Naive thymus-derived CD4-positive, alpha-beta T cell (primary cell): ENCODE data around the gene TCF3. TPM values are rescaled to one million over a fixed set of nuclear protein-coding genes. Genes with fewer than 3 reads are reported as not detected.

Source experiments
- ATAC-seq: fragments of 150-1000 bp; cut with Tn5 transposase; 2 replicates; pipeline ENCODE4 v1.10.0; 2021; ENCODE audit warnings: mild to moderate bottlenecking, moderate library complexity
- CTCF ChIA-PET: fragments of 350-600 bp; sonication (Branson Sonifier 250); formaldehyde crosslinking; loops from one replicate; lab custom pipeline; 2021; ENCODE audit warnings: antibody characterized with exemption; lab: Charles Lee
- POLR2A ChIA-PET: fragments of 350-600 bp; sonication (Branson Sonifier 250); formaldehyde crosslinking; loops from one replicate; lab custom pipeline; 2021; ENCODE audit warnings: antibody characterized with exemption, inconsistent platforms; lab: Charles Lee
- DNase-seq, 9 donors: peaks; one replicate each; pipeline versions ENCODE4 v3.0.0 to v3.0.0-alpha.2; 2020 to 2022; ENCODE audit warnings: mixed read lengths in 1 of 9
- H3K27ac ChIP-seq: one replicate; pipeline ENCODE4 v1.7.0; 2013; ENCODE audit warnings: mild to moderate bottlenecking, low read depth, low read length, moderate library complexity
- H3K27me3 ChIP-seq, 2 donors: one replicate each; pipeline ENCODE4 v1.7.0; 2013; ENCODE audit warnings: low read length in 2 of 2, mild to moderate bottlenecking in 2 of 2, moderate library complexity in 2 of 2; ENCODE audit not compliant: control insufficient read depth in 2 of 2, insufficient read depth in 2 of 2
- H3K36me3 ChIP-seq, 3 experiments: 1 replicate in 2 of 3; 2 replicates in 1 of 3; pipeline ENCODE4 v1.7.0; 2013; ENCODE audit warnings: low read length in 3 of 3, mild to moderate bottlenecking in 3 of 3, moderate library complexity in 1 of 3; ENCODE audit not compliant: insufficient read depth in 3 of 3, control insufficient read depth in 2 of 3
- H3K4me1 ChIP-seq, 2 donors: one replicate each; pipeline ENCODE4 v1.7.0; 2013; ENCODE audit warnings: low read length in 2 of 2, mild to moderate bottlenecking in 2 of 2, moderate library complexity in 1 of 2; ENCODE audit not compliant: control insufficient read depth in 2 of 2, insufficient read depth in 2 of 2
- H3K4me3 ChIP-seq: 2 replicates; pipeline ENCODE4 v1.7.0; 2013; ENCODE audit warnings: mild to moderate bottlenecking, low read length
- H3K9me3 ChIP-seq, 3 experiments: 1 replicate in 2 of 3; 2 replicates in 1 of 3; pipeline ENCODE4 v1.7.0; 2013; ENCODE audit warnings: low read length in 3 of 3; ENCODE audit not compliant: control insufficient read depth in 2 of 3
- H3K27ac Mint-ChIP-seq, 9 donors: one replicate each; pipeline ENCODE4 v1.8.0; 2020 to 2022; ENCODE audit warnings: mixed read lengths in 9 of 9, mild to moderate bottlenecking in 8 of 9, moderate library complexity in 5 of 9, inconsistent platforms in 2 of 9
- H3K27me3 Mint-ChIP-seq, 5 donors: one replicate each; pipeline ENCODE4 v1.8.0; 2021 to 2022; ENCODE audit warnings: mixed read lengths in 5 of 5, mild to moderate bottlenecking in 1 of 5
- H3K36me3 Mint-ChIP-seq, 5 donors: one replicate each; pipeline ENCODE4 v1.8.0; 2020 to 2022; ENCODE audit warnings: mixed read lengths in 5 of 5, mild to moderate bottlenecking in 3 of 5, inconsistent platforms in 1 of 5
- H3K4me1 Mint-ChIP-seq, 7 donors: one replicate each; pipeline ENCODE4 v1.8.0; 2020 to 2022; ENCODE audit warnings: mixed read lengths in 7 of 7, mild to moderate bottlenecking in 3 of 7, inconsistent platforms in 1 of 7
- H3K4me3 Mint-ChIP-seq, 10 donors: one replicate each; pipeline ENCODE4 v1.8.0; 2020 to 2022; ENCODE audit warnings: mild to moderate bottlenecking in 10 of 10, mixed read lengths in 10 of 10, moderate library complexity in 6 of 10, inconsistent platforms in 2 of 10
- H3K9me3 Mint-ChIP-seq, 11 donors: one replicate each; pipeline ENCODE4 v1.8.0; 2020 to 2022; ENCODE audit warnings: mixed read lengths in 11 of 11, mild to moderate bottlenecking in 4 of 11, inconsistent platforms in 1 of 11, moderate library complexity in 1 of 11
- intact Hi-C, 2 donors: fragments of 100-400 bp; cut with micrococcal nuclease; formaldehyde crosslinking; loops; one replicate each; pipeline ENCODE4 v1.15.1; 2023
- polyA plus RNA-seq, 2 donors: library from polyadenylated mRNA; unstranded; fragments of 300-500 nt; fragmentation: Illumina TruSeq; gene quantifications; one replicate each; pipeline ENCODE4 v1.2.3, GENCODE V29; 2021
- total RNA-seq, 6 experiments: library from RNA in 5 of 6; stranded (reverse) in 5 of 6; gene quantifications; 1 replicate in 5 of 6; 2 replicates in 1 of 6; pipeline ENCODE4 v1.2.3 and lab custom pipeline; 2021 to 2026

The TCF3 gene
- total and polyA plus RNA-seq, 7 experiments from 2014 or later, result 5.8 to 83.6 (median 72.1) TPM

- DNase-seq (no peak), ATAC-seq (no peak)
- Mint-ChIP-seq H3K9me3 (no peaks in the 10 kb centered on the region), H3K27me3 (no peaks in the 10 kb centered on the region), H3K27ac (no peak overlapping the region), H3K36me3 (peaks cover 0 to 9% (median 0%) of the 10 kb centered on the region in 5 donors), H3K4me1 (peaks cover 6 to 27% (median 14%) of the 10 kb centered on the region in 7 donors), H3K4me3 (no peak overlapping the region)
- ChIA-PET POLR2A (no interaction called here), CTCF (no interaction called here)
- peaks cover 0 to 46% (median 4%) of the 10 kb centered on the region in 3 experiments for H3K36me3 ChIP-seq
- no peaks in the 10 kb centered on the region for H3K9me3 ChIP-seq
- H3K27me3 ChIP-seq, result no peaks in the 10 kb centered on the region
- H3K4me1 ChIP-seq, result peaks cover 4 to 14% of the 10 kb centered on the region in 2 donors
- no peak overlapping the region for H3K27ac ChIP-seq
- intact Hi-C loops, result no loop called here
- no peak overlapping the region for H3K4me3 ChIP-seq
These were observed 53.0 kb downstream of the TCF3 start for GRCh38 chr19:1599460-1599846.

GRCh38 chr19:1598777-1599459 is 53.5 kb downstream of the TCF3 start:
- no peak for ATAC-seq
- CTCF ChIA-PET, result no interaction called here
- DNase-seq, result no peak
- intact Hi-C loops, result no loop called here
- Histone ChIP-seq H3K27me3 (no peaks in the 10 kb centered on the region), H3K9me3 (no peaks in the 10 kb centered on the region), H3K4me3 (no peak overlapping the region), H3K4me1 (peaks cover 0 to 9% of the 10 kb centered on the region in 2 donors), H3K27ac (no peak overlapping the region), H3K36me3 (peaks cover 0 to 46% (median 4%) of the 10 kb centered on the region in 3 experiments)
- Mint-ChIP-seq H3K4me1 (peaks cover 6 to 21% (median 14%) of the 10 kb centered on the region in 7 donors), H3K27ac (no peak overlapping the region), H3K9me3 (no peaks in the 10 kb centered on the region), H3K36me3 (peaks cover 0 to 9% (median 0%) of the 10 kb centered on the region in 5 donors), H3K4me3 (no peak overlapping the region), H3K27me3 (no peaks in the 10 kb centered on the region)
- POLR2A ChIA-PET, result interaction anchor here (0.6 kb wide), 1 partner anchor 16 kb away, joined by 3 read pairs; no protein-coding TSS in a partner anchor

- no peak for DNase-seq
- Mint-ChIP-seq H3K9me3 (no peaks in the 10 kb centered on the region), H3K27me3 (no peaks in the 10 kb centered on the region), H3K36me3 (peaks cover 0 to 9% (median 0%) of the 10 kb centered on the region in 5 donors), H3K27ac (peak overlapping the region in 7 of 9 donors; percentile 72 to 91 (median 81)), H3K4me3 (peak overlapping the region; percentile 82 to 92 (median 90)), H3K4me1 (peaks cover 8 to 22% (median 14%) of the 10 kb centered on the region in 7 donors)
- CTCF ChIA-PET, result interaction anchor here (1.3 kb wide), 1 partner anchor 10 kb away, joined by 3 read pairs; no protein-coding TSS in a partner anchor
- peaks cover 0 to 25% (median 4%) of the 10 kb centered on the region in 3 experiments for H3K36me3 ChIP-seq
- H3K4me1 ChIP-seq, result peaks cover 10 to 16% of the 10 kb centered on the region in 2 donors
- intact Hi-C loops, result loop anchor here (5.0 kb wide), 2 partner anchors 254 to 316 kb away; partner anchors contain the start of genes FAM174C (in 1 of the 2) and REXO1 (in 1 of the 2)
- no peak for ATAC-seq
- POLR2A ChIA-PET, result interaction anchor here (1.1 to 2.4 kb wide), 5 partner anchors 11 to 324 kb away, joined by 3 to 52 read pairs (median 6); partner anchors contain the start of genes CIRBP, PCSK4, REEP6 and TCF3
- no peak overlapping the region for H3K4me3 ChIP-seq
- H3K27me3 ChIP-seq, result no peaks in the 10 kb centered on the region
- H3K27ac ChIP-seq, result no peak overlapping the region
- H3K9me3 ChIP-seq, result no peaks in the 10 kb centered on the region
These were observed 59.0 kb downstream of the TCF3 start for GRCh38 chr19:1593501-1593772.

GRCh38 chr19:1592755-1593500 is 59.5 kb downstream of the TCF3 start, which contains the start of gene MBD3:
TSS of gene MBD3 (minus strand) at chr19:1592865. CDS start at chr19:1592631, 234 bp downstream.
- Mint-ChIP-seq H3K36me3 (peaks cover 0 to 9% (median 0%) of the 10 kb centered on the region in 5 donors), H3K4me1 (peaks cover 8 to 22% (median 15%) of the 10 kb centered on the region in 7 donors), H3K27ac (peak within 1 kb of the TSS; percentile 79 to 95 (median 91)), H3K27me3 (no peaks in the 10 kb centered on the region), H3K9me3 (no peaks in the 10 kb centered on the region), H3K4me3 (peak within 1 kb of the TSS; percentile 84 to 92 (median 90))
- CTCF ChIA-PET, result interaction anchor here (1.0 to 1.3 kb wide), 2 partner anchors 11 to 16 kb away, joined by 3 read pairs; no protein-coding TSS in a partner anchor
- peak; percentile 81 to 92 (median 88) for DNase-seq
- intact Hi-C loops, result loop anchor here (1.0 to 5.0 kb wide), 8 partner anchors 12 to 316 kb away; partner anchors contain the start of genes DAZAP1 (in 2 of the 2), UQCR11 (in 2 of the 2), FAM174C (in 1 of the 2) and MEX3D (in 1 of the 2)
- peak within 1 kb of the TSS; percentile 99 for H3K27ac ChIP-seq
- H3K4me3 ChIP-seq, result peak within 1 kb of the TSS; percentile 86
- POLR2A ChIA-PET, result interaction anchor here (0.6 to 2.4 kb wide), 10 partner anchors 9 to 696 kb away, joined by 3 to 52 read pairs (median 6); partner anchors contain the start of genes CIRBP, PCSK4, REEP6 and TCF3
- ATAC-seq, result peak; percentile 92
- H3K9me3 ChIP-seq, result no peaks in the 10 kb centered on the region
- peaks cover 0 to 21% (median 4%) of the 10 kb centered on the region in 3 experiments for H3K36me3 ChIP-seq
- H3K27me3 ChIP-seq, result no peaks in the 10 kb centered on the region
- H3K4me1 ChIP-seq, result peaks cover 10 to 16% of the 10 kb centered on the region in 2 donors

DNA sequence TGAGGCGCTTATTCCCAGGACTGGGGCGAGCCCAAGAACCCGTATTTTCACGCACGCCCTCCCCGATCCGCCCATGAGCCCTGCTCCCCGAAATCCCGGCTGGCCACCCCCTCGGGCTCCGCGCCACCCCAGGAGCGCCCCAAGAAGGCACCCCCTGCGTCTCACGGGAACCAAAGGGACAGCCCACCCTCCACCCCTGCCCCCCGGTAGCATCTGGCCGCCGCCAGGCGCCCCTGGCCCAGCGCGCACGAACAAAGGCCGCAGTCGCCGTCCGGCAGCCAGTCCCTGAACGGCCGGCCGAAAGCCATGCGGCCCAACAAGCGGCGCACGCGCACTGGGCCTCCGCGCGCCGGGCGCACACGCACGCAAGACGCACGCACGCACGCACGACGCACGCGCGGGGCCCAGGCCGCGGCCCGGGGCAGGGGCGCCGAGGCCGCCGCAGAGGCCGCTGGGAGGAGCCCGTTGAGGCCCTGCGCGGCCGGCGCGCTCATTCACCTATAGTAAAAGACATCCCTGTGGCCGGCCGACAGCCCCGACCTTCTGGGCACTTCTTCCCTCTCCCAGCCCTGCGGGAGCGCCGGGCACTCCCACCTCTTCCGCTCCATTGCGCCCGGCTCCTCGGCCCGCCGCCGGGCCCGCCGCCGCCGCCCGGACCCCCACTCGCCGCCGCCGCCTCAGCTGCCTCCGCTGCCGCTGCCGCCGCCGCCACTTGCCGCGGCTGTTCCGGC is 60.2 kb downstream of the TCF3 start:
- peak overlapping the region; percentile 84 to 92 (median 88) for H3K4me3 Mint-ChIP-seq
- POLR2A ChIA-PET, result interaction anchor here (0.5 to 2.4 kb wide), 9 partner anchors 11 to 102 kb away, joined by 3 to 52 read pairs (median 6); partner anchors contain the start of genes PCSK4, REEP6, TCF3 and UQCR11
- peaks cover 11 to 22% (median 17%) of the 10 kb centered on the region in 7 donors for H3K4me1 Mint-ChIP-seq
- no peaks in the 10 kb centered on the region for H3K27me3 Mint-ChIP-seq
- H3K4me3 ChIP-seq, result peak overlapping the region; percentile 75
- peak; percentile 87 for ATAC-seq
- peaks cover 0 to 13% (median under 1%) of the 10 kb centered on the region in 3 experiments for H3K36me3 ChIP-seq
- peak overlapping the region; percentile 99 for H3K27ac ChIP-seq
- peaks cover 10 to 16% of the 10 kb centered on the region in 2 donors for H3K4me1 ChIP-seq
- H3K9me3 Mint-ChIP-seq, result no peaks in the 10 kb centered on the region
- peak; percentile 78 to 90 (median 88) for DNase-seq
- H3K27ac Mint-ChIP-seq, result peak overlapping the region; percentile 33 to 95 (median 91)
- H3K9me3 ChIP-seq, result no peaks in the 10 kb centered on the region
- CTCF ChIA-PET, result interaction anchor here (1.0 to 1.3 kb wide), 2 partner anchors 12 to 17 kb away, joined by 3 read pairs; no protein-coding TSS in a partner anchor
- no peaks in the 10 kb centered on the region for H3K27me3 ChIP-seq
- intact Hi-C loops, result loop anchor here (1.0 to 5.0 kb wide), 8 partner anchors 13 to 315 kb away; partner anchors contain the start of genes DAZAP1 (in 2 of the 2), UQCR11 (in 2 of the 2), FAM174C (in 1 of the 2) and MEX3D (in 1 of the 2)
- peaks cover 0 to 2% (median 0%) of the 10 kb centered on the region in 5 donors for H3K36me3 Mint-ChIP-seq
